ENCODE results near the gene ZNF474. TPM values are rescaled to one million over a fixed set of nuclear protein-coding genes. Genes with fewer than 3 reads are reported as not detected.

Gene ZNF474
- total and polyA plus RNA-seq, 7 donors: 0.05 to 0.77 (median 0.16) TPM; not detected in 2

- intact Hi-C loops (cut with DNase I): no loop called here
- Histone ChIP-seq H3K4me1 (no peaks in the 10 kb centered on the region), H3K27me3 (ENCODE audit: insufficient read depth in 3 of 3, low read length in 2 of 3) (no peaks in the 10 kb centered on the region), H3K4me3 (no peak overlapping the region), H3K27ac (no peak overlapping the region), H3K9me3 (no peaks in the 10 kb centered on the region), H3K36me3 (ENCODE audit: insufficient read depth in 1 of 2, low read depth in 1 of 2) (no peaks in the 10 kb centered on the region)
- no peak for TF ChIP-seq CTCF (IDR thresholded peaks at IDR 0.05)
- DNase-seq (no peak), ATAC-seq (no peak)
- WGBS, 3 donors: 56 to 59% (median 58%) methylated on average over 3 of the region's 3 CpGs
Measured at GRCh38 chr5:122112063-122112462, 17.3 kb upstream of the ZNF474 start.

- Histone ChIP-seq H3K27ac (no peak overlapping the region), H3K4me1 (no peaks in the 10 kb centered on the region), H3K4me3 (no peak overlapping the region), H3K27me3 (ENCODE audit: insufficient read depth in 3 of 3, low read length in 2 of 3) (no peaks in the 10 kb centered on the region), H3K36me3 (ENCODE audit: insufficient read depth in 1 of 2, low read depth in 1 of 2) (no peaks in the 10 kb centered on the region), H3K9me3 (no peaks in the 10 kb centered on the region)
- TF ChIP-seq CTCF (IDR thresholded peaks at IDR 0.05): no peak
- no peak for ATAC-seq
- intact Hi-C loops (cut with DNase I): no loop called here
- WGBS, 3 donors: 77 to 91% (median 79%) methylated on average over 6 of the region's 6 CpGs
- no peak for DNase-seq
Measured at GRCh38 chr5:122112733-122113558, 16.4 kb upstream of the ZNF474 start.

DNA sequence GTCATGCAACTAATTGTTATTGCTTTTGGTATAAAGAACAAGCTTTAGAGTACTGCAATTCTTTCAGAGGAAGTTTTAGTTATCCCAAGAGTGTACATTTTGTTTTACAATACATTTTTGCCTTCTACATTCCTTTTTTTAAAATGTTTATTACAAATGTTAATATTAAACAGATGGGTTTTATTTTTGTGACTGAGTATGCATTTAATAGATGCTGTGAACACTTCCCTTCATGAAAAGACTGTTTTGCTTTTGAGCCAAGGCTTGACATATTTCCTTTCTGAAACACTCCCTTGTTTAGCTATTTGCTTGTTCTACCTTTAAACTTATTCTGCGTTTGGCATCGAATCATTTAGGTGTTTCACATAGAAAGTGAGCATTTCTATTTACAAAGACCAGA lies 14.8 kb upstream of the ZNF474 start:
- intact Hi-C loops (cut with DNase I): no loop called here
- Histone ChIP-seq H3K9me3 (no peaks in the 10 kb centered on the region), H3K27me3 (ENCODE audit: insufficient read depth in 3 of 3, low read length in 2 of 3) (no peaks in the 10 kb centered on the region), H3K4me1 (no peaks in the 10 kb centered on the region), H3K27ac (no peak overlapping the region), H3K4me3 (no peak overlapping the region), H3K36me3 (ENCODE audit: insufficient read depth in 1 of 2, low read depth in 1 of 2) (no peaks in the 10 kb centered on the region)
- ATAC-seq: no peak
- TF ChIP-seq CTCF (IDR thresholded peaks at IDR 0.05): no peak
- WGBS, 3 donors: 77 to 81% (median 79%) methylated on average over 2 of the region's 2 CpGs
- no peak for DNase-seq

- H3K27me3 ChIP-seq (ENCODE audit: insufficient read depth in 3 of 3, low read length in 2 of 3): no peaks in the 10 kb centered on the region
- H3K36me3 ChIP-seq (ENCODE audit: insufficient read depth in 1 of 2, low read depth in 1 of 2): no peaks in the 10 kb centered on the region
- no peak overlapping the region for H3K27ac ChIP-seq
- H3K4me1 ChIP-seq: no peaks in the 10 kb centered on the region
- no peaks in the 10 kb centered on the region for H3K9me3 ChIP-seq
- intact Hi-C loops (cut with DNase I): no loop called here
- no peak for ATAC-seq
- H3K4me3 ChIP-seq: no peak overlapping the region
- 60 to 64% (median 61%) methylated on average over 1 of the region's 1 CpG for WGBS, 3 donors
- no peak for DNase-seq
- TF ChIP-seq CTCF (IDR thresholded peaks at IDR 0.05): no peak
Measured at GRCh38 chr5:122118356-122118948, 10.9 kb upstream of the ZNF474 start.

Measured in psoas muscle (tissue), 8 donors.